Lower leg skin (tissue), 3 donors: Measurements from ENCODE around the gene SEMA7A.

Experiments
- CTCF ChIP-seq, 3 donors: fragments of 450-650 bp; IDR thresholded peaks; one replicate each; pipeline ENCODE4 v1.5.1; 2016; ENCODE audit warnings: antibody characterized with exemption in 3 of 3, mild to moderate bottlenecking in 3 of 3, moderate library complexity in 2 of 3
- POLR2A ChIP-seq, 2 donors: fragments of 450-650 bp; IDR thresholded peaks; one replicate each; pipeline ENCODE4 v1.6.1; 2016 to 2017; ENCODE audit warnings: antibody characterized with exemption in 2 of 2, mild to moderate bottlenecking in 1 of 2, moderate library complexity in 1 of 2

GRCh38 chr15:74396146-74396438 lies 37.7 kb downstream of the SEMA7A start:
- TF ChIP-seq CTCF (IDR thresholded peaks at IDR 0.05), result no peak
- no peak for TF ChIP-seq POLR2A (IDR thresholded peaks at IDR 0.05)
